ENCODE data around the gene XIST. TPM values are rescaled to one million over a fixed set of nuclear protein-coding genes. Genes with fewer than 3 reads are reported as not detected.

The XIST gene
- total RNA-seq, 6 experiments from 2014 or later, result not detected

DNA sequence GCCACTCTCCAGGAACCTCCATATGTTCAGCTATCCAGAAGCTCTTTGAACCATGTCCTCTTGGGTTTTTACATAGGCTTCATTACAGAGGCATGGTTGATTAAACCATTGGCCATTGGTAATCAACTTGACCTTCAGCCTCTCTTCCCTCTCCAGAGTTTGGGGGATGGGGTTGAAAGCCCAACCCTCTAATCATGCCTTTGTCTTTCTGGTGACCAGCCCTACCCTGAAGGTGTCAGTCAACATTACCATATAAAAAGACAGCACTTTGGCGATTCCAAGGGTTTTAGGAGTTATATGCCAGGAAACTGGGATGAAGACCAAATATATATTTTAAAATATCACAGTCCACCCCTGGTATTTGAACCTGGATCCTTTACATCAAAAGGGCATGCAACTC is 67.0 kb downstream of the XIST start:
- Mint-ChIP-seq H3K27me3 (ENCODE audit: insufficient read depth) (no peaks in the 10 kb centered on the region; the same call in 1 of the 2 replicates), H3K4me1 (ENCODE audit: low read depth) (no peaks in the 10 kb centered on the region)

More for the DNA sequence above, 67.0 kb downstream of the XIST start:
- no peak for DNase-seq
- no peaks in the 10 kb centered on the region for H3K36me3 Mint-ChIP-seq (ENCODE audit: low read depth)
- H3K4me3 Mint-ChIP-seq, result no peak overlapping the region
- H3K9me3 Mint-ChIP-seq, result no peaks in the 10 kb centered on the region
- H3K27ac Mint-ChIP-seq, result no peak overlapping the region
- TF ChIP-seq, protein P1, sequence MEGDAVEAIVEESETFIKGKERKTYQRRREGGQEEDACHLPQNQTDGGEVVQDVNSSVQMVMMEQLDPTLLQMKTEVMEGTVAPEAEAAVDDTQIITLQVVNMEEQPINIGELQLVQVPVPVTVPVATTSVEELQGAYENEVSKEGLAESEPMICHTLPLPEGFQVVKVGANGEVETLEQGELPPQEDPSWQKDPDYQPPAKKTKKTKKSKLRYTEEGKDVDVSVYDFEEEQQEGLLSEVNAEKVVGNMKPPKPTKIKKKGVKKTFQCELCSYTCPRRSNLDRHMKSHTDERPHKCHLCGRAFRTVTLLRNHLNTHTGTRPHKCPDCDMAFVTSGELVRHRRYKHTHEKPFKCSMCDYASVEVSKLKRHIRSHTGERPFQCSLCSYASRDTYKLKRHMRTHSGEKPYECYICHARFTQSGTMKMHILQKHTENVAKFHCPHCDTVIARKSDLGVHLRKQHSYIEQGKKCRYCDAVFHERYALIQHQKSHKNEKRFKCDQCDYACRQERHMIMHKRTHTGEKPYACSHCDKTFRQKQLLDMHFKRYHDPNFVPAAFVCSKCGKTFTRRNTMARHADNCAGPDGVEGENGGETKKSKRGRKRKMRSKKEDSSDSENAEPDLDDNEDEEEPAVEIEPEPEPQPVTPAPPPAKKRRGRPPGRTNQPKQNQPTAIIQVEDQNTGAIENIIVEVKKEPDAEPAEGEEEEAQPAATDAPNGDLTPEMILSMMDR (IDR thresholded peaks at IDR 0.05), result no peak
